Osteocyte (in vitro differentiated cells): Measurements from ENCODE around the gene NGLY1. TPM values are rescaled to one million over a fixed set of nuclear protein-coding genes. Genes with fewer than 3 reads are reported as not detected.

ENCODE experiments used
- DNase-seq: peaks from one replicate; pipeline ENCODE4 v3.0.0; 2021; ENCODE audit warnings: mixed read lengths; ENCODE audit not compliant: unreplicated experiment; ENCODE audit errors: extremely low spot score
- H3K27ac Mint-ChIP-seq: one replicate; pipeline ENCODE4 v1.8.0; 2021; ENCODE audit warnings: mild to moderate bottlenecking, mixed read lengths; ENCODE audit not compliant: unreplicated experiment
- H3K27me3 Mint-ChIP-seq: one replicate; pipeline ENCODE4 v1.8.0; 2021; ENCODE audit warnings: mixed read lengths; ENCODE audit not compliant: unreplicated experiment
- H3K36me3 Mint-ChIP-seq: one replicate; pipeline ENCODE4 v1.8.0; 2021; ENCODE audit warnings: mixed read lengths; ENCODE audit not compliant: unreplicated experiment
- H3K4me1 Mint-ChIP-seq: one replicate; pipeline ENCODE4 v1.8.0; 2021; ENCODE audit warnings: mixed read lengths; ENCODE audit not compliant: unreplicated experiment
- H3K4me3 Mint-ChIP-seq: one replicate; pipeline ENCODE4 v1.8.0; 2021; ENCODE audit warnings: mild to moderate bottlenecking, moderate library complexity, mixed read lengths; ENCODE audit not compliant: unreplicated experiment
- H3K9me3 Mint-ChIP-seq: one replicate; pipeline ENCODE4 v1.8.0; 2021; ENCODE audit warnings: mixed read lengths; ENCODE audit not compliant: unreplicated experiment
- CTCF ChIP-seq: fragments of 200-600 bp; sonication (generic); IDR thresholded peaks from 2 replicates; pipeline ENCODE4 v1.5.0; 2021; ENCODE audit warnings: antibody characterized with exemption, mild to moderate bottlenecking, moderate library complexity
- total RNA-seq: library from RNA; stranded (reverse); gene quantifications from 2 replicates; pipeline ENCODE4 v1.2.1, GENCODE V29; 2021

Gene NGLY1
- total RNA-seq, 1 donor from 2014 or later: 29.6 TPM

GRCh38 chr3:25679642-25680302 lies 103.5 kb downstream of the NGLY1 start:
- Mint-ChIP-seq H3K27me3 (peaks cover 18% of the 10 kb centered on the region), H3K4me1 (peaks cover 7% of the 10 kb centered on the region), H3K4me3 (no peak overlapping the region)

GRCh38 chr3:25679166-25679565 lies 104.1 kb downstream of the NGLY1 start:
- no peaks in the 10 kb centered on the region for H3K9me3 Mint-ChIP-seq
- H3K4me1 Mint-ChIP-seq: peaks cover 7% of the 10 kb centered on the region
- H3K27me3 Mint-ChIP-seq: peaks cover 16% of the 10 kb centered on the region
- no peak overlapping the region for H3K4me3 Mint-ChIP-seq
- H3K27ac Mint-ChIP-seq: no peak overlapping the region
- H3K36me3 Mint-ChIP-seq: no peaks in the 10 kb centered on the region
- DNase-seq: no peak
- TF ChIP-seq CTCF: no peak

More at GRCh38 chr3:25679642-25680302, 103.5 kb downstream of the NGLY1 start:
- H3K36me3 Mint-ChIP-seq: no peaks in the 10 kb centered on the region
- H3K27ac Mint-ChIP-seq: no peak overlapping the region
- TF ChIP-seq CTCF: no peak
- DNase-seq: no peak
- no peaks in the 10 kb centered on the region for H3K9me3 Mint-ChIP-seq

GRCh38 chr3:25678581-25678980 lies 104.7 kb downstream of the NGLY1 start:
- no peak for DNase-seq
- H3K4me1 Mint-ChIP-seq: peaks cover 7% of the 10 kb centered on the region
- H3K9me3 Mint-ChIP-seq: no peaks in the 10 kb centered on the region
- TF ChIP-seq CTCF: no peak
- H3K27ac Mint-ChIP-seq: no peak overlapping the region
- peaks cover 16% of the 10 kb centered on the region for H3K27me3 Mint-ChIP-seq
- H3K36me3 Mint-ChIP-seq: no peaks in the 10 kb centered on the region
- no peak overlapping the region for H3K4me3 Mint-ChIP-seq

GRCh38 chr3:25677121-25677520 lies 106.1 kb downstream of the NGLY1 start:
- H3K27ac Mint-ChIP-seq: no peak overlapping the region
- H3K36me3 Mint-ChIP-seq: no peaks in the 10 kb centered on the region
- peaks cover 7% of the 10 kb centered on the region for H3K4me1 Mint-ChIP-seq
- no peaks in the 10 kb centered on the region for H3K9me3 Mint-ChIP-seq
- H3K4me3 Mint-ChIP-seq: no peak overlapping the region
- DNase-seq: no peak
- TF ChIP-seq CTCF: no peak
- peaks cover 16% of the 10 kb centered on the region for H3K27me3 Mint-ChIP-seq

GRCh38 chr3:25674670-25675069 lies 108.6 kb downstream of the NGLY1 start:
- TF ChIP-seq CTCF: no peak
- H3K4me1 Mint-ChIP-seq: peaks cover 7% of the 10 kb centered on the region
- no peak overlapping the region for H3K4me3 Mint-ChIP-seq
- no peaks in the 10 kb centered on the region for H3K9me3 Mint-ChIP-seq
- H3K27ac Mint-ChIP-seq: no peak overlapping the region
- no peaks in the 10 kb centered on the region for H3K36me3 Mint-ChIP-seq
- DNase-seq: no peak
- peaks cover 11% of the 10 kb centered on the region for H3K27me3 Mint-ChIP-seq
